HG03139 (cell line): Measurements from ENCODE around the gene TH.
"Not testable (repeated sequence)": the region's sequence is repeated elsewhere in the genome, so short reads cannot be mapped to it uniquely, and the experiment has no call there.

Experiments
- ATAC-seq: cut with Tn5 transposase; IDR thresholded peaks from one replicate; pipeline ENCODE4 v1.9.1; 2021; ENCODE audit not compliant: unreplicated experiment

The TH gene

GRCh38 chr11:2179516-2179915, 7.9 kb upstream of the TH start:
- no peak for ATAC-seq

- ATAC-seq, result no peak
These were observed 7.4 kb upstream of the TH start for GRCh38 chr11:2178906-2179494.

GRCh38 chr11:2178055-2178773, 6.6 kb upstream of the TH start:
- ATAC-seq, result not testable (repeated sequence)

GRCh38 chr11:2177076-2177475, 5.5 kb upstream of the TH start:
- ATAC-seq, result no peak

GRCh38 chr11:2176389-2176900, 4.8 kb upstream of the TH start:
- ATAC-seq, result no peak

- no peak for ATAC-seq
These were observed 4.0 kb upstream of the TH start for GRCh38 chr11:2175659-2176058.

- ATAC-seq, result no peak
These were observed 2.7 kb upstream of the TH start for GRCh38 chr11:2174361-2174760.

GRCh38 chr11:2173761-2174160, 2.1 kb upstream of the TH start:
- ATAC-seq, result no peak

GRCh38 chr11:2173150-2173693, 1.6 kb upstream of the TH start:
- no peak for ATAC-seq

GRCh38 chr11:2172676-2173075, 1.1 kb upstream of the TH start:
- ATAC-seq, result no peak

GRCh38 chr11:2169626-2170570, 1.7 kb downstream of the TH start:
- ATAC-seq, result no peak

GRCh38 chr11:2169005-2169378, 2.6 kb downstream of the TH start:
- no peak for ATAC-seq

GRCh38 chr11:2168286-2169004, 3.2 kb downstream of the TH start:
- no peak for ATAC-seq

GRCh38 chr11:2167141-2168045, 4.2 kb downstream of the TH start:
- ATAC-seq, result no peak

GRCh38 chr11:2166091-2166851, 5.3 kb downstream of the TH start:
- no peak for ATAC-seq

- no peak for ATAC-seq
These were observed 6.0 kb downstream of the TH start for GRCh38 chr11:2165571-2165970.

GRCh38 chr11:2164861-2165555, 6.6 kb downstream of the TH start:
- ATAC-seq, result no peak

GRCh38 chr11:2164081-2164480, 7.5 kb downstream of the TH start:
- no peak for ATAC-seq
